ENCODE data around the gene MZF1.
A peak's percentile ranks its signal among the peaks of the same experiment; 100 is the strongest.

Gene MZF1

DNA sequence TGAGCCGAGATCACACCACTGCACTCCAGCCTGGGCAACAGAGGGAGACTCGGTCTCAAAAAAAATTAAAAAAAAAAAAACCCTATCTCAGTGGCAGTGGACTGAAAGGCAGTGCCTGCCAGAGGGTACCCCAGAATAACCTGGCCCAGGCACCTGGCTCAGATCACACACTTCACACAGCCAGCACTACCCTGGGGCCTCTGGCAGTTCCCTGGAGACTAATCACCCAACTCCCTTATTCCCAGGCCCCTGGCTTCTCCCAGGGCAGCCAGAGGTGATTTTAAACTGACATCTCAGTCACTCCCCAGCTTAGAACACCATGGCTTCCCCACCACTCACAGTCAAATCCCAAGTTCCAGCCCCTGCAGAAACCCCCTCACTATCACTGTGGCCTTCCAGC, 57.9 kb downstream of the MZF1 start:
- H3K4me3 ChIP-seq (ENCODE audit: low read length) = no peak overlapping the region
- TF ChIP-seq CTCF (conservative IDR thresholded peaks at IDR 0.05; ENCODE audit: low read depth, low read length) = no peak
- no peak for DNase-seq (ENCODE audit: low read depth)

GRCh38 chr19:58514564-58515022, 58.5 kb downstream of the MZF1 start:
- H3K4me3 ChIP-seq (ENCODE audit: low read length) = peak overlapping the region; percentile 51
- no peak for DNase-seq (ENCODE audit: low read depth)
- no peak for TF ChIP-seq CTCF (conservative IDR thresholded peaks at IDR 0.05; ENCODE audit: low read depth, low read length)

DNA sequence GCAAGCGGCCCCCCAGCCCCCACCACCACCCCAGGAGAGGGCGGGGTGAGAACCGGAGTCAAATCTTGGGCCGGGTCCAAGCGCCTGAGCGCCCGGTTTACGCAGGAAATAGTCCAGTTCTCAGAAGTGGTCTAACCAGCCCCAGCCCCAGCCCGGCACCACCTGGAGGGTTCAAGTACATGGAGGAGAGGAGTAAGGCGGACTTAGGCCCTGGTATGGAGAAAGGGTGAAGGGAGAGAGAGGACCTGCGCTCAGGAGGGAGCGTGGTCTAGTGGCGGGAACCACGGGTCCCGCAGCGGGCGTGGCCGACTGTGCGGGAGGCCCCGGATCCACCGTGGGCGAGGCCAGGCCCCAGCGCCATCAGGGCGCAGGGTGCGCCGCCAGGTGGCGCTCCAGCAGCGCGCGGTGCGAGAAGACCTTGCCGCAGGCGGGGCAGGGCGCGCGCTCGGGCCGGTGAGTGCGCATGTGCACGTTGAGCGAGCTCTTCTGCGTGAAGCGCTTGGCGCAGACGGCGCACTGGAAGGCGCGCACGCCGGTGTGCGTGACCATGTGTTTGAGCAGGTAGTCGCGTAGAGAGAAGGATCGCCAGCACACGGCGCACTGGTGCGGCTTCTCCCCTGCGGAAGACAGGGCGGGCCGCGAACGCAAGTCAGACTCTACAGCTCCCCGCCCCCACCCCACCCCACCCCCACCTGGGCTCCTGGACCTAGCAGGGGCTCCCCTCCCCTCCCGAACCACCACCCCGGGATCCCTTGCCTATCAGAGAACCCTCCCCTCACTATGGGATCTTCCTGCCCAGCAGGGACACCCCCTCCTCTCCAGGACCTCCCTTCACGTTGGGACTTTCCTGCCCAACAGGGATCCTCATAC, 59.2 kb downstream of the MZF1 start:
- peak; percentile 76 for TF ChIP-seq CTCF (conservative IDR thresholded peaks at IDR 0.05; ENCODE audit: low read depth, low read length)
- H3K4me3 ChIP-seq (ENCODE audit: low read length) = peak overlapping the region; percentile 51
- peak; percentile 53 for DNase-seq (ENCODE audit: low read depth)

DNA sequence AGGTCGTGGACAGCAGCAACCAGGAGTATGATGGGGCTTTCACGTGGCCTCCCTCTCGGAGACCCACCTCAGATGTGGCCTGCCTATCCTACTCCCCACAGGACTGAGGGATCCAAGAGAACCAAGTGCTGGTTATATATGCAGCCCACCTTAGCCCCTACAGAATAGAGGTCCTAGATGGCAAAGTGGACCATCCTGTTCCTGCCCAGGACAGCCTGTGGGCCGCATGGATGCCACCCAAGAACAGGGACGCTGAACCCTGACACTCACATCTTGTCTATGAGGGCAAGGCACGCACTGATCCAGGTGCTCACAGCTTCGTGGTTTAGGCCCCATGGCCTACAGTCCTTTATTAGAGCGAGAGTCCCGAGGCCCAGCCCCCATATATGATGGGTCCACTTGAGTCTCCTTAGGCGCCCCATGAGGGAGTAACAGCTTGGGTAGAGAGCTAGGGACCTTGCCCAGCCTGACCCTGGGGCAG, 59.9 kb downstream of the MZF1 start:
- no peak for DNase-seq (ENCODE audit: low read depth)
- TF ChIP-seq CTCF (conservative IDR thresholded peaks at IDR 0.05; ENCODE audit: low read depth, low read length) = no peak
- no peak overlapping the region for H3K4me3 ChIP-seq (ENCODE audit: low read length)

Measured in retinal pigment epithelial cell (primary cell).